ENCODE data around the gene CNOT11.
A peak's percentile ranks its signal among the peaks of the same experiment; 100 is the strongest.

The CNOT11 gene

GRCh38 chr2:101308432-101309210 is 55.9 kb downstream of the CNOT11 start, which contains the start of gene RNF149:
RNF149 (minus strand) TSS chr2:101308701; CDS start chr2:101308588, 113 bp downstream.
- peak within 1 kb of the TSS; percentile 36 for H3K27ac ChIP-seq (ENCODE audit: low read depth, low read length)
- H3K4me2 ChIP-seq (ENCODE audit: low read length): peak within 1 kb of the TSS; percentile 77
- no peaks in the 10 kb centered on the region for H3K9me2 ChIP-seq (replicated peaks; ENCODE audit: control insufficient read depth, low read length)
- peaks cover 43% of the 10 kb centered on the region for H3K79me2 ChIP-seq (ENCODE audit: control insufficient read depth, low read length)
- H4K20me1 ChIP-seq (ENCODE audit: control insufficient read depth, insufficient read depth, low read depth, low read length): no peaks in the 10 kb centered on the region; the same call in 1 of the 2 replicates
- no peaks in the 10 kb centered on the region for H3F3A ChIP-seq (ENCODE audit: control insufficient read depth, insufficient read depth)
- H3K4me1 ChIP-seq (ENCODE audit: control insufficient read depth, low read length): peaks cover 44% of the 10 kb centered on the region
- H3K36me3 ChIP-seq (ENCODE audit: control insufficient read depth, low read length): peaks cover 2% of the 10 kb centered on the region; the same call in 1 of the 2 replicates
- TF ChIP-seq CTCF (IDR thresholded peaks at IDR 0.05; ENCODE audit: low read depth, low read length, poor library complexity, severe bottlenecking) (peak; percentile 8), EZH2phosphoT487 (IDR thresholded peaks at IDR 0.05; ENCODE audit: borderline replicate concordance, low read length) (no peak)
- no peaks in the 10 kb centered on the region for H3K9me3 ChIP-seq (ENCODE audit: control insufficient read depth, insufficient read depth, low read length)
- H3K4me3 ChIP-seq (ENCODE audit: low read length): peak within 1 kb of the TSS; percentile 93
- no peaks in the 10 kb centered on the region for H3K27me3 ChIP-seq (ENCODE audit: control insufficient read depth, low read length)

- H3K27ac ChIP-seq (ENCODE audit: low read depth, low read length): no peak overlapping the region
- no peaks in the 10 kb centered on the region; the same call in 1 of the 2 replicates for H4K20me1 ChIP-seq (ENCODE audit: control insufficient read depth, insufficient read depth, low read depth, low read length)
- no peak overlapping the region for H3K4me3 ChIP-seq (ENCODE audit: low read length)
- H3K79me2 ChIP-seq (ENCODE audit: control insufficient read depth, low read length): peaks cover 32% of the 10 kb centered on the region
- H3K9me2 ChIP-seq (replicated peaks; ENCODE audit: control insufficient read depth, low read length): no peaks in the 10 kb centered on the region
- TF ChIP-seq EZH2phosphoT487 (IDR thresholded peaks at IDR 0.05; ENCODE audit: borderline replicate concordance, low read length): no peak
- TF ChIP-seq CTCF (IDR thresholded peaks at IDR 0.05; ENCODE audit: low read depth, low read length, poor library complexity, severe bottlenecking): no peak
- no peaks in the 10 kb centered on the region for H3K27me3 ChIP-seq (ENCODE audit: control insufficient read depth, low read length)
- H3K9me3 ChIP-seq (ENCODE audit: control insufficient read depth, insufficient read depth, low read length): no peaks in the 10 kb centered on the region
- no peak overlapping the region for H3K4me2 ChIP-seq (ENCODE audit: low read length)
- no peaks in the 10 kb centered on the region for H3F3A ChIP-seq (ENCODE audit: control insufficient read depth, insufficient read depth)
- H3K36me3 ChIP-seq (ENCODE audit: control insufficient read depth, low read length): peaks cover 2% of the 10 kb centered on the region; the same call in 1 of the 2 replicates
- H3K4me1 ChIP-seq (ENCODE audit: control insufficient read depth, low read length): peaks cover 44% of the 10 kb centered on the region
Measured at GRCh38 chr2:101310090-101310833, 57.6 kb downstream of the CNOT11 start.

GRCh38 chr2:101310834-101311695 is 58.4 kb downstream of the CNOT11 start:
- Histone ChIP-seq H3K4me2 (ENCODE audit: low read length) (no peak overlapping the region), H3K27me3 (ENCODE audit: control insufficient read depth, low read length) (no peaks in the 10 kb centered on the region), H3K9me2 (replicated peaks; ENCODE audit: control insufficient read depth, low read length) (no peaks in the 10 kb centered on the region), H3K27ac (ENCODE audit: low read depth, low read length) (no peak overlapping the region), H3K36me3 (ENCODE audit: control insufficient read depth, low read length) (no peaks in the 10 kb centered on the region; the same call in 1 of the 2 replicates), H3K79me2 (ENCODE audit: control insufficient read depth, low read length) (peaks cover 24% of the 10 kb centered on the region), H4K20me1 (ENCODE audit: control insufficient read depth, insufficient read depth, low read depth, low read length) (no peaks in the 10 kb centered on the region; the same call in 1 of the 2 replicates), H3K4me3 (ENCODE audit: low read length) (no peak overlapping the region), H3K4me1 (ENCODE audit: control insufficient read depth, low read length) (peaks cover 37% of the 10 kb centered on the region), H3F3A (ENCODE audit: control insufficient read depth, insufficient read depth) (no peaks in the 10 kb centered on the region), H3K9me3 (ENCODE audit: control insufficient read depth, insufficient read depth, low read length) (no peaks in the 10 kb centered on the region)
- TF ChIP-seq EZH2phosphoT487 (IDR thresholded peaks at IDR 0.05; ENCODE audit: borderline replicate concordance, low read length) (no peak), CTCF (IDR thresholded peaks at IDR 0.05; ENCODE audit: low read depth, low read length, poor library complexity, severe bottlenecking) (no peak)
